Mesenteric fat pad (tissue), 1 donor: ENCODE measurements around the gene GOLGA3. TPM values are rescaled to one million over a fixed set of nuclear protein-coding genes. Genes with fewer than 3 reads are reported as not detected.
"Not testable (repeated sequence)": the region's sequence is repeated elsewhere in the genome, so short reads cannot be mapped to it uniquely, and the experiment has no call there.

Experiments
- DNase-seq: peaks from one replicate; pipeline ENCODE4 v3.0.0-alpha.2; 2020; ENCODE audit warnings: low spot score
- total RNA-seq: library from RNA; stranded (reverse); fragmentation: NEBNext Ultra II Directional; extraction: Animal tissue kit (Norgen Biotek cat#: 25700); gene quantifications from one replicate; pipeline ENCODE4 v1.2.1, GENCODE V29; 2021
- donor health status: DM: yes; HTN: yes; CAD: no.

GOLGA3 gene
- total RNA-seq, 1 donor from 2014 or later, result 78.7 TPM

DNA sequence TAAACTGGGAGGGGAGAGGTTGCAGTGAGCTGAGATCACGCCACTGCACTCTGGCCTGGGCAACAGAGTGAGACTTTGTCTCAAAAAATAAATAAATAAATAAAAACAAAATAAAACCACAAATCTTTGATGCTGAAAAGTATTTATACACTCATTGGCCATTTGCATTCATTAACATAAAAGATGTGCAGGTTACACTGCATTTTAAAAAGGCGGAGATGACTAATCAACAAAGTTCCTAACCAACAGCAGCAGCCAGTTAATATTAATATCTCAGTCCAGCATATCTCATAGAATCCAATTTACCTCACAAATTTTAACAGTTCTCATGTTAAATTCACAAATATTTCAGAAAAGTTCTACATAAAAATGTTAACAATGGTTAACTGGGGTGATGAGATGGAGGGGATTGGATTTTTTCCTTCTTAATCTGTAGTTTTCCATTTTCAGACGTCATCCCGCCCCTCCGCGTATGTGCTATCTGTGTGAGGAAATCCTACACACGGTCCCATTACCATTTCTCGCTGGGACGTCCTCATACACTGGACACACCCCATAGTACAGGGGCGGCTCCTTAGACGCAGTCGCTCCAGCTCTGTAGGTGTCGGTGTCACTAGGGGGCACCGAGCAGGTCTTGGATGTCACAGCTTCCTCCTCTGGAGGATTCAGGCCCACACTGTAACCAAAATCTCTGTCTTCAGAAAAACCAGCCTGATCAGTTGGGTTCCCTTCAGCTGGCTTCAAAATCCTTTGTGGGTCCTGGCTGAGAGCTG lies 74.3 kb downstream of the GOLGA3 start:
- no peak for DNase-seq

- DNase-seq, result not testable (repeated sequence)
These were observed 75.0 kb downstream of the GOLGA3 start for GRCh38 chr12:132753670-132754069.

DNA sequence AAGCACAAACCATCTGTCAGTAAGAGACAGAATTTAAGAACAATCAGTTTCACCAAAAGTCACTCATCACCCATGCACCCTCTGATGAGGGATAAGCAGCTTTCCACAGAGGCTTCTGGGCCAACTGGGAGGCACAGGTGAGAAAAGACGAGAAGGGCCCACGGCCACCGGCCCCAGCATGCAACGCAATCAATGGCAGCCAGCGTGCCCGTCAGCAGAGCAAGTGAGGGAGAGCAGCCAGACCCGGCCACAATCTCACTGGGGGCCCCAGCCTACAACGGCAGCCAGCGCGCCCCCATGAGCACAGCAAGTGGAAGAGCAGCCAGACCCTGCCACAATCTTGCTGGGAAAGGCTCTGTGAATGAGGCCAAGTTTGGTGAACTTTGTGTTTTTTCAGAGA lies 80.3 kb downstream of the GOLGA3 start:
- DNase-seq, result no peak

DNA sequence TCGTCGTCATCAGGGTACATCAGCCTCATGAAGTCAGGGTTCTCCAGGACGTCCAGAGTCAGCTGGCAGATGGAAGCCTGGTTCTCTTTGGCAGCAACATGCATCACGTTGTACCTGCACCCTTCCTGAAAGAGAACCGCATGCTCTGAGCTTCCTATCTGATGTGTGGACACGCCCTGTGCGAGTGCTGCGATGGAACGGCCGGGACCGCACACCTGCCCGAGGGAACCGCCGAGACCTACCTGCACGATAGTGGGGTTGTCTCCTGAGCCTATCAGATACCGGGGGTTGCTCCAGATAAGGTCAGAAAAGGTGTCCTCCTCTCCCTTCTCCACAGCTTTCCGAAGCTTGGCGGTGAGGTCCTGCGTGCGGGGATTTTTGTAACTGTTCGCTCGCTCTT lies 80.8 kb downstream of the GOLGA3 start:
- DNase-seq, result no peak

GRCh38 chr12:132747395-132747794 lies 81.3 kb downstream of the GOLGA3 start:
- no peak for DNase-seq

GRCh38 chr12:132746613-132747012 lies 82.1 kb downstream of the GOLGA3 start:
- DNase-seq, result no peak

GRCh38 chr12:132743831-132744230 lies 84.8 kb downstream of the GOLGA3 start:
- DNase-seq, result no peak

DNA sequence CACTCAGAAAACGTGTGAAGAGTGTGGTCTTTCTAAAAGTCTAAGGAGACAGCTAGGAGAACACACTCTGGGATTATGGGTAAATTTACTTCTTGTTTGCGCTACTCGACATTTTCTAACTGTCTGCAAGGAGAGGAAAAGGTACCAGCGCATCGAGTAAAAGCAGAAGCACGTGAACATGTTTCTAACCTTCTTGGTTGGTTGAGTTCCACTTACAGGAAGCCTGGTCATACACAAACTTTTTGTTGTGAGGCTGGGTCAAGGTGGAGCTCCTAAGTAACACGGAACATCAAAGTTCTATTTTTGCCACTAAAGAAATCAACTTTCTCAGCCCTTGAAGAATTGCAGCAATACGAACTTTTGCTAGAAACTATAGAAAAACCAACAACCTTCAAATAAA lies 87.0 kb downstream of the GOLGA3 start:
- no peak for DNase-seq

DNA sequence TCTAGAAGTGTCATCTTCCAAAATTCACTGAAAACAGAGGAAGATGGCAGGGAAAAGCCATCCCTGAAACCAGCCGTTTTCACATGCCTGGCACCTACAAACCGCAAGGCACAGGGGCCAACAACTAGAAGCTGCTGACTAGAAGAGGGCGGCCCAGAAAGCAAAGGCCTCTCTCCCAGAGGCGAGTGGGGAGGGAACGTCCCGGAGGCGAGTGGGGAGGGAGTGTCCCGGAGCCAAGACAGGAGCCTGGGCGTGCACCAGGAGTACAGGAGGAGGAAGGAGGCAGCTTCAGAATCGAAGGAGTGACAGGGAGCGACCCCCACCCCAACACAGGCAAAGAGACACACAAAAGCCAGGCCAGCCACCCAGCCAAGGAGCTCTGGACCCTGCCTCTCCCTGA lies 88.0 kb downstream of the GOLGA3 start:
- DNase-seq, result no peak

- no peak for DNase-seq
These were observed 88.4 kb downstream of the GOLGA3 start for GRCh38 chr12:132740313-132740646.

DNA sequence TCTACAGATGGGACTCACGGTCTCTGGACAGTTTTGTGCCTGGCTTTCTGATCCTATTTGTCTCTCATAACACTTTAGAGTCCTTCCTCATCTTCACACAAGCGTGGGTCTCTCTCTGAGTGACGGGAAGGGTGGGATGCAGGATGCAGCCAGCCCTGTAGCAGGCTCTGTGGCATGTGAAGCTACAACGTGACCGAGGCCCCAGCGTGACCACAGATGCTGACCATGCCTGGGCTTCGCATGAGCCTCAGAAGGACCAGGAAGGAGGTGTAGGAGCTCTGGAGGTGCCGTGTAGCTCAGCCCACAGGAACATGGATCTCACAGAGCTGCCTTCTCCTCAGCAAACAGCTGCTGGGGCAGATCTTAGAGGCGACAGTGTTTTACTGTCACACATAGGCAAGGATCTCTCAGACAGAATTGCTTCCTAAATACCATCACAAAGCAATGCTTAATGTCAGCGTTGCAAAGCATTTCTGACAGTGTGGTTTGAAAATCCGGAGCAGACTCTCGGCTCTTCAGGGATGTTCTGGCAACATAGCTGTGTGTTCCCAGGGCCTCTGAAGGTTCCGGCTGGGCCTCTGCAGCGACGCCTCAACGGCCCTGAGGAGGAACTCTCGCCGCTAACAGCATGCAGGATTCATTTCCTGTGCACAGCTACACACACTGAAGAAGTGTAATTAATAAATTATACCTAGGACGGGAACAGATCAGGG lies 88.9 kb downstream of the GOLGA3 start:
- DNase-seq, result no peak

- DNase-seq, result no peak
These were observed 91.8 kb downstream of the GOLGA3 start for GRCh38 chr12:132736913-132737312.

- no peak for DNase-seq
These were observed 92.3 kb downstream of the GOLGA3 start for GRCh38 chr12:132736378-132736777.

- DNase-seq, result no peak
These were observed 93.2 kb downstream of the GOLGA3 start for GRCh38 chr12:132735496-132735895.

- no peak for DNase-seq
These were observed 94.5 kb downstream of the GOLGA3 start for GRCh38 chr12:132734206-132734605.

DNA sequence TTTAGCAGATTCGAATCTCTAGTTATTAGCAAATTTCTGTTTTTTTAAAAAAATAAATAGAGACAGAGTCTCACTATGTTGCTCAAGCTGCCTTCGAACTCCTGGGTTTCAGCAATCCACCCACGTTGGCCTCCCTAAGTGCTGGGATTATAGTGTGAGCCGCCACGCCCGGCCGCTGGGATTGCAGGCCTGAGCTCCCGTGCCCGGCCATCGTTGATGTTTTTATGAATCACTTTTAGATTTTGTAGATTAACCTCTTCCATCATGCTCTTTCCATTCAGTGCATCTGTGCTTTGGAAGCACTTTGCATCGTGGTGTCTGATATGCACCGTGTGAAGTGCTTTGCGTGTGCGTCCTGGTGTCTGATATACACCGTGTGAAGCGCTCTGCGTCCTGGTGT lies 97.1 kb downstream of the GOLGA3 start:
- no peak for DNase-seq

- no peak for DNase-seq
These were observed 98.3 kb downstream of the GOLGA3 start for GRCh38 chr12:132730353-132730752.

GRCh38 chr12:132729541-132730320 lies 98.9 kb downstream of the GOLGA3 start:
- DNase-seq, result no peak

- DNase-seq, result no peak
These were observed 100.2 kb downstream of the GOLGA3 start for GRCh38 chr12:132728502-132728901.

DNA sequence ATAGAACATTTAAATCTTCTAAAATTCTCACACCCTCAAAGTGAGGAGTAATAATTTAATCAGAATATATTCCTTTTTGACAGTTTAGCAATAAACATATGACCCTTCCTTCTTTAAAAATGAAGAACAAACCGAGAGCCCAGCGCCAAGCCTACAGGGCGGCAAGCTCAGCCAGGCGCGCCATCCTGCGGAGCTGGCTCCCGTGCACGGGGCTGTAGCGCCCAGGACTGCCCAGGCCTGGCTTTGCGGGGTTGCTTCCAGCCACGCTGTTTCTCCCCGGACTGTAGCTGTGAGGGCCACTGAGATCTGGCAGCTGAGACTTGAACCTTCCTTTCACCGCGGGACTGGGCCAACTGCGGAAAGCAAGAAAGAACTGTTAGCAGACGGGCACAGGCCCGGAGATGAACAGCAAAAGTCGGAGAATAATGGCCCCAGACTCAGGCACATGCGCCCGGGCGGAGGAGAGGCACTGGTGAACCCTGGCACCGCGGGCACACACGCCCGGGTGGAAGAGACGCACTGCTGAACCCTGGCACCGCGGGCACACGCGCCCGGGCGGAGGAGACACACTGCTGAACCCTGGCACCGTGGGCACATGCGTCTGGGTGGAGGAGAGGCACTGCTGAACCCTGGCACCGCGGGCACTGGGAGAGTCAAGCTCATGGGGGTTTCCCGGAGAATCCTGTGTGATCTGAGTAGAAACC lies 101.4 kb downstream of the GOLGA3 start:
- no peak for DNase-seq

- no peak for DNase-seq
These were observed 102.3 kb downstream of the GOLGA3 start for GRCh38 chr12:132726386-132726785.
